HepG2 (cell line): ENCODE measurements around the gene TTLL11. TPM values are rescaled to one million over a fixed set of nuclear protein-coding genes. Genes with fewer than 3 reads are reported as not detected.

Source experiments
- ATAC-seq: fragments of 200-7000 bp; cut with Tn5 transposase; 3 replicates; pipeline ENCODE4 v1.9.1; 2020; ENCODE audit warnings: mild to moderate bottlenecking, moderate library complexity
- BruUV-seq: library from RNA; stranded (reverse); fragments of 400-500 nt; replicated peaks from 2 replicates; lab custom pipeline; 2021; lab: Mats Ljungman, UMichigan
- CTCF ChIA-PET: fragments of 300-600 bp; formaldehyde crosslinking; extraction: SDS; loops from one replicate; lab custom pipeline; 2021; ENCODE audit warnings: low total read pairs, inconsistent platforms, low intra/inter-chr PET ratio; lab: Yijun Ruan, JAX
- POLR2A ChIA-PET: fragments of 350-600 bp; sonication (Branson Sonifier 250); formaldehyde crosslinking; loops from one replicate; lab custom pipeline; 2020; ENCODE audit warnings: antibody characterized with exemption, inconsistent platforms; lab: Yijun Ruan, JAX
- DNase-seq: peaks from one replicate; pipeline ENCODE4 v3.0.0-alpha.2; 2015; ENCODE audit warnings: low spot score
- FAIRE-seq: peaks from 3 replicates; lab custom pipeline; 2011; peaks lifted over from hg19 to GRCh38; lab: Jason Lieb, UNC
- H2AFZ ChIP-seq: one replicate; pipeline ENCODE4 v1.6.1; 2011; ENCODE audit warnings: low read length, inconsistent platforms
- H3K27ac ChIP-seq: fragments of 300-600 bp; 3 replicates; pipeline ENCODE4 v1.8.0; 2011; ENCODE audit warnings: mixed run types, mild to moderate bottlenecking, mixed read lengths, low read length, inconsistent platforms; ENCODE audit not compliant: insufficient read depth; ENCODE audit errors: extremely low read length
- H3K27me3 ChIP-seq, 2 experiments: fragments of 200-600 bp in 1 of 2; 2 replicates in 1 of 2; 3 replicates in 1 of 2; pipeline versions ENCODE4 v1.6.0 to v1.8.0; 2011; ENCODE audit warnings: low read length in 2 of 2, mild to moderate bottlenecking in 2 of 2, moderate library complexity in 2 of 2, inconsistent platforms in 1 of 2; ENCODE audit not compliant: insufficient read depth in 2 of 2, control insufficient read depth in 1 of 2
- H3K36me3 ChIP-seq, 2 experiments: fragments of 200-600 bp in 1 of 2; replicated peaks in 1 of 2; 2 replicates in 1 of 2; 3 replicates in 1 of 2; pipeline versions ENCODE4 v1.5.1 to v1.8.0; 2011; ENCODE audit warnings: low read length in 2 of 2, inconsistent platforms in 1 of 2; ENCODE audit not compliant: insufficient read depth in 2 of 2, control insufficient read depth in 1 of 2
- H3K4me1 ChIP-seq: 2 replicates; pipeline ENCODE4 v1.5.1; 2012; ENCODE audit warnings: low read length, inconsistent platforms; ENCODE audit not compliant: insufficient read depth
- H3K4me2 ChIP-seq: 2 replicates; pipeline ENCODE4 v1.6.0; 2011; ENCODE audit warnings: low read depth, low read length, inconsistent platforms
- H3K4me3 ChIP-seq, 3 experiments: fragments of 200-600 bp in 1 of 3; sonication (generic), shearing (Covaris generic) in 1 of 3; replicated peaks in 1 of 3; 2 replicates each; pipeline ENCODE4 v1.5.1; 2011 to 2016; ENCODE audit warnings: low read length in 3 of 3, inconsistent platforms in 2 of 3, low read depth in 2 of 3, mild to moderate bottlenecking in 2 of 3, control low read depth in 1 of 3, mixed read lengths in 1 of 3; ENCODE audit not compliant: insufficient read depth in 1 of 3
- H3K79me2 ChIP-seq: one replicate; pipeline ENCODE4 v1.6.1; 2011; ENCODE audit warnings: low read length, inconsistent platforms; ENCODE audit not compliant: insufficient read depth
- H3K9ac ChIP-seq: 2 replicates; pipeline ENCODE4 v1.6.0; 2011; ENCODE audit warnings: mild to moderate bottlenecking, low read depth, low read length, inconsistent platforms; ENCODE audit not compliant: insufficient read depth
- H3K9me3 ChIP-seq: 2 replicates; pipeline ENCODE4 v1.5.1; 2012; ENCODE audit warnings: mild to moderate bottlenecking, low read length
- H4K20me1 ChIP-seq: 2 replicates; pipeline ENCODE4 v1.6.0; 2011; ENCODE audit warnings: inconsistent platforms, mild to moderate bottlenecking, low read length, moderate library complexity; ENCODE audit not compliant: insufficient read depth
- FOSL1 ChIP-seq: sonication (generic); formaldehyde crosslinking; IDR thresholded peaks from 2 replicates; pipeline ENCODE4 v1.9.0; 2021; ENCODE audit warnings: missing genetic modification reagents, borderline replicate concordance
- FOXA3 ChIP-seq: IDR thresholded peaks from 2 replicates; pipeline ENCODE4 v1.6.1; 2016; ENCODE audit warnings: missing genetic modification reagents, missing compliant biosample characterization
- FOXP4 ChIP-seq: sonication (generic); formaldehyde crosslinking; IDR thresholded peaks from 2 replicates; pipeline ENCODE4 v1.4.0; 2020; ENCODE audit warnings: missing genetic modification reagents
- HDAC2 ChIP-seq: sonication (generic); formaldehyde crosslinking; IDR thresholded peaks from 2 replicates; pipeline ENCODE4 v1.4.0; 2020; ENCODE audit warnings: missing genetic modification reagents
- HNF4G ChIP-seq, 2 experiments: sonication (generic) in 1 of 2; formaldehyde crosslinking in 1 of 2; IDR thresholded peaks; 2 replicates each; pipeline versions ENCODE4 v1.4.0 to v1.6.1; 2011 to 2020; ENCODE audit warnings: borderline replicate concordance in 2 of 2, low read depth in 2 of 2, mild to moderate bottlenecking in 2 of 2, low read length in 1 of 2, missing genetic modification reagents in 1 of 2, moderate library complexity in 1 of 2
- KDM2A ChIP-seq: sonication (generic); formaldehyde crosslinking; IDR thresholded peaks from 2 replicates; pipeline ENCODE4 v1.4.0; 2020; ENCODE audit warnings: low read depth, missing genetic modification reagents, borderline replicate concordance
- MAX ChIP-seq: IDR thresholded peaks from 2 replicates; pipeline ENCODE4 v1.6.1; 2012; ENCODE audit warnings: inconsistent platforms
- NFE2L1 ChIP-seq: sonication (generic); formaldehyde crosslinking; IDR thresholded peaks from 2 replicates; pipeline ENCODE4 v1.4.0; 2020; ENCODE audit warnings: missing genetic modification reagents, mild to moderate bottlenecking, borderline replicate concordance
- SMAD1 ChIP-seq: sonication (generic); formaldehyde crosslinking; IDR thresholded peaks from 2 replicates; pipeline ENCODE4 v1.4.0; 2020; ENCODE audit warnings: missing genetic modification reagents, low read depth, mild to moderate bottlenecking, borderline replicate concordance
- SRSF9 ChIP-seq: fragments of 200-400 bp; formaldehyde crosslinking; IDR thresholded peaks from 2 replicates; pipeline ENCODE4 v1.6.1; 2018; ENCODE audit warnings: borderline replicate concordance, mild to moderate bottlenecking, low read depth, low read length; ENCODE audit not compliant: insufficient read depth, poor library complexity, severe bottlenecking
- STAT5B ChIP-seq: sonication (generic); formaldehyde crosslinking; IDR thresholded peaks from 2 replicates; pipeline ENCODE4 v1.4.0; 2020; ENCODE audit warnings: missing genetic modification reagents
- TRIM24 ChIP-seq: sonication (generic); formaldehyde crosslinking; IDR thresholded peaks from 2 replicates; pipeline ENCODE4 v1.8.0; 2022; ENCODE audit warnings: mild to moderate bottlenecking, missing genetic modification reagents
- ZBTB43 ChIP-seq: sonication (generic); formaldehyde crosslinking; conservative IDR thresholded peaks from 2 replicates; pipeline ENCODE4 v1.4.0; 2020; ENCODE audit warnings: missing genetic modification reagents
- ZFP62 ChIP-seq: sonication (generic); formaldehyde crosslinking; IDR thresholded peaks from 2 replicates; pipeline ENCODE4 v1.4.0; 2020; ENCODE audit warnings: missing genetic modification reagents
- ZNF225 ChIP-seq: sonication (generic); formaldehyde crosslinking; IDR thresholded peaks from 2 replicates; pipeline ENCODE4 v1.4.0; 2020; ENCODE audit warnings: mild to moderate bottlenecking, missing genetic modification reagents
- ZNF276 ChIP-seq: sonication (generic); formaldehyde crosslinking; IDR thresholded peaks from 2 replicates; pipeline ENCODE4 v1.4.0; 2020; ENCODE audit warnings: mild to moderate bottlenecking, low read depth, missing genetic modification reagents
- ZNF879 ChIP-seq: sonication (generic); formaldehyde crosslinking; IDR thresholded peaks from 2 replicates; pipeline ENCODE4 v1.8.1; 2023; ENCODE audit warnings: missing genetic modification reagents
- WGBS: methylation state at CpG from one replicate; pipeline ENCODE4 v1.1.6; 2017; ENCODE audit warnings: low lambda C conversion rate; 5-methylcytosine and 5-hydroxymethylcytosine counted together
- in situ Hi-C: cut with HindIII; loops from 2 replicates; pipeline ENCODE4 v1.10.0; 2017; ENCODE audit warnings: low pct_unique_long_range_greater_than_20kb; ENCODE audit not compliant: extremely low pct_ligation_motif_present
- intact Hi-C: fragments of 100-400 bp; cut with micrococcal nuclease; formaldehyde crosslinking; loops from one replicate; pipeline ENCODE4 v1.10.0; 2022; ENCODE audit not compliant: unreplicated experiment
- polyA plus RNA-seq, 8 experiments: library from polyadenylated mRNA; depleted of rRNA in 3 of 8; stranded (reverse) in 7 of 8; unstranded in 1 of 8; fragments of >200 nt; fragmentation: Illumina TruSeq in 4 of 8; extraction: Trizol in 4 of 8; gene quantifications; 2 replicates each; pipeline versions ENCODE4 v1.2.1 to v1.2.3, GENCODE V29; 2011 to 2016; ENCODE audit warnings: low read depth in 4 of 8, missing spikeins in 1 of 8, mixed read lengths in 1 of 8; ENCODE audit not compliant: insufficient read depth in 1 of 8
- total RNA-seq, 5 experiments: library from RNA; depleted of rRNA; stranded (reverse); fragments of >200 nt; fragmentation: Illumina TruSeq; extraction: Trizol; gene quantifications; 2 replicates each; pipeline ENCODE4 v1.2.3, GENCODE V29; 2016; ENCODE audit warnings: low read depth in 1 of 5

Gene TTLL11
- total and polyA plus RNA-seq, 2 of the 13 experiments (the other 11 are each of a cell fraction or from before 2014, with no cell fraction given) = 4.5 to 5.2 TPM

- H3K9ac ChIP-seq = no peak overlapping the region
- DNase-seq (no peak), ATAC-seq (no peak), FAIRE-seq (no peak)
- no peaks in the 10 kb centered on the region for H3K27me3 ChIP-seq
- no peaks in the 10 kb centered on the region for H3K79me2 ChIP-seq
- intact Hi-C loops = no loop called here
- H2AFZ ChIP-seq = no peak overlapping the region
- POLR2A ChIA-PET = no interaction called here
- no TSS peak for BruUV-seq
- in situ Hi-C loops = no loop called here
- H3K36me3 ChIP-seq = peaks cover 33 to 55% of the 10 kb centered on the region in 2 experiments; a peak in 4 of 5 replicates
- H3K27ac ChIP-seq = no peak overlapping the region
- CTCF ChIA-PET = no interaction called here
- 98% methylated on average over 5 of the region's 17 CpGs for WGBS
- TF ChIP-seq SRSF9 (no peak), KDM2A (CRISPR knock-in tag) (no peak), FOXA3 (CRISPR knock-in tag) (no peak), MAX (no peak), FOSL1 (no peak), ZFP62 (no peak), ZNF276 (CRISPR knock-in tag) (no peak), SMAD1 (no peak), NFE2L1 (CRISPR knock-in tag) (no peak), FOXP4 (CRISPR knock-in tag) (no peak), TRIM24 (CRISPR knock-in tag) (no peak), ZNF225 (no peak), HNF4G (IDR thresholded peaks at IDR 0.05; ENCODE audit: borderline replicate concordance, low read depth, low read length) (no peak), HNF4G (CRISPR knock-in tag; IDR thresholded peaks at IDR 0.05; ENCODE audit: borderline replicate concordance, low read depth) (no peak), STAT5B (CRISPR knock-in tag) (no peak), ZNF879 (CRISPR knock-in tag) (no peak), HDAC2 (CRISPR knock-in tag) (no peak), ZBTB43 (CRISPR knock-in tag) (no peak)
- H3K4me2 ChIP-seq = no peak overlapping the region
- H3K4me3 ChIP-seq = no peak overlapping the region
- H4K20me1 ChIP-seq = no peaks in the 10 kb centered on the region
- no peaks in the 10 kb centered on the region for H3K9me3 ChIP-seq
- no peaks in the 10 kb centered on the region for H3K4me1 ChIP-seq
Observed at GRCh38 chr9:121781701-121782464, 311.2 kb downstream of the TTLL11 start.
